Measurements from ENCODE around the gene BMERB1.

GRCh38 chr16:15604460-15605440, 170.4 kb downstream of the BMERB1 start:
- TF ChIP-seq CTCF (IDR thresholded peaks at IDR 0.05 in 8 of 11, conservative IDR thresholded peaks at IDR 0.05 in 3 of 11), result no peak
- no peak for TF ChIP-seq POLR2A (IDR thresholded peaks at IDR 0.05)
- no peak for TF ChIP-seq POLR2AphosphoS5 (IDR thresholded peaks at IDR 0.05)
